Upper lobe of right lung (tissue), 1 donor: ENCODE measurements around the gene PTPRU. TPM values are rescaled to one million over a fixed set of nuclear protein-coding genes. Genes with fewer than 3 reads are reported as not detected.

Experiments
- ATAC-seq: fragments of 200-7000 bp; cut with Tn5 transposase; one replicate; pipeline ENCODE4 v1.9.1; 2020; ENCODE audit warnings: mild to moderate bottlenecking, moderate library complexity
- DNase-seq: peaks from one replicate; pipeline ENCODE4 v3.0.0-alpha.2; 2020
- H3K27ac ChIP-seq: fragments of 200-600 bp; one replicate; pipeline ENCODE4 v1.8.0; 2022
- H3K27me3 ChIP-seq: fragments of 200-600 bp; one replicate; pipeline ENCODE4 v1.8.0; 2022; ENCODE audit warnings: mild to moderate bottlenecking
- H3K36me3 ChIP-seq: fragments of 200-600 bp; one replicate; pipeline ENCODE4 v1.8.0; 2022
- H3K4me1 ChIP-seq: fragments of 200-600 bp; one replicate; pipeline ENCODE4 v1.8.0; 2022
- H3K4me3 ChIP-seq: fragments of 200-600 bp; one replicate; pipeline ENCODE4 v1.8.0; 2022; ENCODE audit warnings: mild to moderate bottlenecking
- H3K9me3 ChIP-seq: fragments of 200-600 bp; one replicate; pipeline ENCODE4 v1.8.0; 2022
- CTCF ChIP-seq: fragments of 200-600 bp; IDR thresholded peaks from one replicate; pipeline ENCODE4 v1.8.0; 2022; ENCODE audit warnings: antibody characterized with exemption
- intact Hi-C: fragments of 100-400 bp; cut with DNase I; formaldehyde crosslinking; loops from one replicate; pipeline ENCODE4 v1.11.0; 2022
- total RNA-seq: library from RNA; stranded (reverse); fragmentation: NEBNext Ultra II Directional; extraction: Animal tissue kit (Norgen Biotek cat#: 25700); gene quantifications from one replicate; pipeline ENCODE4 v1.2.1, GENCODE V29; 2021
- donor health status: DM: no; HTN: yes; CAD: no; lungs with severe emphysema.

Gene PTPRU
- total RNA-seq, 1 donor from 2014 or later: 45.5 TPM

- no peaks in the 10 kb centered on the region for H3K36me3 ChIP-seq
These were observed 87.3 kb downstream of the PTPRU start for GRCh38 chr1:29323636-29324035.

GRCh38 chr1:29324202-29324601 lies 87.9 kb downstream of the PTPRU start:
- ATAC-seq (no peak), DNase-seq (peak; percentile 49)
- Histone ChIP-seq H3K9me3 (no peaks in the 10 kb centered on the region), H3K36me3 (no peaks in the 10 kb centered on the region), H3K4me3 (no peak overlapping the region), H3K27me3 (no peaks in the 10 kb centered on the region), H3K4me1 (no peaks in the 10 kb centered on the region), H3K27ac (no peak overlapping the region)
- no peak for TF ChIP-seq CTCF
- intact Hi-C loops: no loop called here

More at GRCh38 chr1:29323636-29324035, 87.3 kb downstream of the PTPRU start:
- DNase-seq (peak; percentile 51), ATAC-seq (no peak)
- Histone ChIP-seq H3K27me3 (no peaks in the 10 kb centered on the region), H3K9me3 (no peaks in the 10 kb centered on the region), H3K27ac (no peak overlapping the region), H3K4me1 (no peaks in the 10 kb centered on the region), H3K4me3 (no peak overlapping the region)
- no peak for TF ChIP-seq CTCF
- intact Hi-C loops: no loop called here

- ATAC-seq (peak; percentile 56), DNase-seq (peak; percentile 54)
- TF ChIP-seq CTCF: no peak
- no peak overlapping the region for H3K4me3 ChIP-seq
- no peak overlapping the region for H3K27ac ChIP-seq
- intact Hi-C loops: no loop called here
- no peaks in the 10 kb centered on the region for H3K9me3 ChIP-seq
- no peaks in the 10 kb centered on the region for H3K4me1 ChIP-seq
- H3K36me3 ChIP-seq: no peaks in the 10 kb centered on the region
- H3K27me3 ChIP-seq: no peaks in the 10 kb centered on the region
These were observed 88.5 kb downstream of the PTPRU start for GRCh38 chr1:29324771-29325351.

- ATAC-seq: no peak
These were observed 89.4 kb downstream of the PTPRU start for GRCh38 chr1:29325675-29326074.

GRCh38 chr1:29326123-29326522 lies 89.8 kb downstream of the PTPRU start:
- DNase-seq: no peak
- H3K9me3 ChIP-seq: no peaks in the 10 kb centered on the region
- H3K27ac ChIP-seq: no peak overlapping the region
- no peak overlapping the region for H3K4me3 ChIP-seq
- intact Hi-C loops: no loop called here
- no peaks in the 10 kb centered on the region for H3K36me3 ChIP-seq
- no peak for TF ChIP-seq CTCF
- ATAC-seq: no peak
- no peaks in the 10 kb centered on the region for H3K27me3 ChIP-seq
- no peaks in the 10 kb centered on the region for H3K4me1 ChIP-seq

More at GRCh38 chr1:29325675-29326074, 89.4 kb downstream of the PTPRU start:
- TF ChIP-seq CTCF: no peak
- Histone ChIP-seq H3K4me3 (no peak overlapping the region), H3K9me3 (no peaks in the 10 kb centered on the region), H3K27me3 (no peaks in the 10 kb centered on the region), H3K27ac (no peak overlapping the region), H3K36me3 (no peaks in the 10 kb centered on the region), H3K4me1 (no peaks in the 10 kb centered on the region)
- intact Hi-C loops: no loop called here
- DNase-seq: peak; percentile 50
